ENCODE results near the gene CHCHD6. TPM values are rescaled to one million over a fixed set of nuclear protein-coding genes. Genes with fewer than 3 reads are reported as not detected.

Gene CHCHD6
- total RNA-seq, 6 experiments from 2014 or later, result 1.7 to 5.3 (median 4.2) TPM

GRCh38 chr3:126665959-126666657 is 37.9 kb upstream of the CHCHD6 start:
- Histone ChIP-seq H3K36me3 (no peaks in the 10 kb centered on the region), H3K27me3 (no peaks in the 10 kb centered on the region), H3K27ac (no peak overlapping the region), H3K9me3 (no peaks in the 10 kb centered on the region), H3K4me1 (no peaks in the 10 kb centered on the region), H3K4me3 (no peak overlapping the region)
- DNase-seq, result no peak
- no peak for ATAC-seq
- intact Hi-C loops (cut with DNase I), result no loop called here
- no peak for TF ChIP-seq POLR2A (IDR thresholded peaks at IDR 0.05)
- TF ChIP-seq, protein P1, sequence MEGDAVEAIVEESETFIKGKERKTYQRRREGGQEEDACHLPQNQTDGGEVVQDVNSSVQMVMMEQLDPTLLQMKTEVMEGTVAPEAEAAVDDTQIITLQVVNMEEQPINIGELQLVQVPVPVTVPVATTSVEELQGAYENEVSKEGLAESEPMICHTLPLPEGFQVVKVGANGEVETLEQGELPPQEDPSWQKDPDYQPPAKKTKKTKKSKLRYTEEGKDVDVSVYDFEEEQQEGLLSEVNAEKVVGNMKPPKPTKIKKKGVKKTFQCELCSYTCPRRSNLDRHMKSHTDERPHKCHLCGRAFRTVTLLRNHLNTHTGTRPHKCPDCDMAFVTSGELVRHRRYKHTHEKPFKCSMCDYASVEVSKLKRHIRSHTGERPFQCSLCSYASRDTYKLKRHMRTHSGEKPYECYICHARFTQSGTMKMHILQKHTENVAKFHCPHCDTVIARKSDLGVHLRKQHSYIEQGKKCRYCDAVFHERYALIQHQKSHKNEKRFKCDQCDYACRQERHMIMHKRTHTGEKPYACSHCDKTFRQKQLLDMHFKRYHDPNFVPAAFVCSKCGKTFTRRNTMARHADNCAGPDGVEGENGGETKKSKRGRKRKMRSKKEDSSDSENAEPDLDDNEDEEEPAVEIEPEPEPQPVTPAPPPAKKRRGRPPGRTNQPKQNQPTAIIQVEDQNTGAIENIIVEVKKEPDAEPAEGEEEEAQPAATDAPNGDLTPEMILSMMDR (IDR thresholded peaks at IDR 0.05), result no peak
- WGBS (ENCODE audit: insufficient coverage, low coverage, low lambda C conversion rate, missing lambda C conversion rate), result 95% methylated on average over 3 of the region's 15 CpGs

- intact Hi-C loops (cut with DNase I), result no loop called here
- H3K9me3 ChIP-seq, result no peaks in the 10 kb centered on the region
- no peaks in the 10 kb centered on the region for H3K27me3 ChIP-seq
- H3K4me3 ChIP-seq, result no peak overlapping the region
- TF ChIP-seq, protein P1 (IDR thresholded peaks at IDR 0.05), result no peak
- no peak for TF ChIP-seq POLR2A (IDR thresholded peaks at IDR 0.05)
- no peaks in the 10 kb centered on the region for H3K4me1 ChIP-seq
- H3K36me3 ChIP-seq, result no peaks in the 10 kb centered on the region
- H3K27ac ChIP-seq, result no peak overlapping the region
- no peak for DNase-seq
- WGBS (ENCODE audit: insufficient coverage, low coverage, low lambda C conversion rate, missing lambda C conversion rate), result 64% methylated on average over 3 of the region's 15 CpGs
- no peak for ATAC-seq
Observed at GRCh38 chr3:126666658-126667528, 37.1 kb upstream of the CHCHD6 start.

DNA sequence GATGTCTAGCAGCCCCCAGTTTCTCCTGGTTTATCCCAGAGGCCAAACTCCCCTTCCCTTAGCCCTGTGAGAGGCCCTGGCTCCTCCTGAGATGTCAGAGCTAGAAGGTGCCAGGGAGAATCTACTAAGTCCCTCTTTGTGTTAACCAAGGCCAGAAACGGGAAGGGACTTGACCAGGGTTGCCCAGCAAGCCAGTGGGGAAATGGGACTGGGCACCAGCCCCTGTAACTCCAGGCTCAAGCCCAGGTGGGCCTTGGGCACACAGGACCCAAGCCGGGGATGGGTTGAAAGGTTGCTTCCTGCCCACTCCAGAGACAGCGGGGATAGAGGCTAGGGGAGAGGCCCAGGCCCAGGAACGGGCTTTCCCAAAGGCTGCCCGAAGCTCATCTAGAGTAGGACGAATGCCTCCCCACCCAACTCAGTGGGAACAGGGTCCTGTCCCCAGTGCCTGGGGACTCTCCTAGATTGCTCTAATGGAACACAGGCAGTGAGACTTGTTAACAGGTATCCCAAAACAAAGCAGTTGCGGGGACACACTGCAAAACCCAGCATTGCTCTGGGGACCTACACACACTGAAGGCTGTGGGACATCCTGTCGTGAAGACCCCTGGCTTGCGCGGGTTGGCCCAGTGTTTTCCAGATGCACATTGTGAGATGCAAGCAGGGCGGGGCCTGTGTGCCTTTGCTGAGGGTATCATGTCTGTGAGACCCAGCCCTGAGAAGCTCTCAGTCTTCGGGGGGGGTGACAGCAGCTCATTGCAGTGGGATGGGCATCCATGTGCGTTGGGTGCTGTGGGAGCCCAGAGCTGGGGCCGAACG is 36.2 kb upstream of the CHCHD6 start:
- Histone ChIP-seq H3K4me3 (no peak overlapping the region), H3K27ac (no peak overlapping the region), H3K4me1 (no peaks in the 10 kb centered on the region), H3K27me3 (no peaks in the 10 kb centered on the region), H3K36me3 (no peaks in the 10 kb centered on the region), H3K9me3 (no peaks in the 10 kb centered on the region)
- DNase-seq (no peak), ATAC-seq (no peak)
- intact Hi-C loops (cut with DNase I), result no loop called here
- TF ChIP-seq, protein P1 (IDR thresholded peaks at IDR 0.05), result no peak
- TF ChIP-seq POLR2A (IDR thresholded peaks at IDR 0.05), result no peak
- WGBS (ENCODE audit: insufficient coverage, low coverage, low lambda C conversion rate, missing lambda C conversion rate), result 79% methylated on average over 5 of the region's 15 CpGs

- no peaks in the 10 kb centered on the region for H3K27me3 ChIP-seq
- intact Hi-C loops (cut with DNase I), result no loop called here
- TF ChIP-seq, protein P1 (IDR thresholded peaks at IDR 0.05), result no peak
- TF ChIP-seq POLR2A (IDR thresholded peaks at IDR 0.05), result no peak
- H3K27ac ChIP-seq, result no peak overlapping the region
- WGBS (ENCODE audit: insufficient coverage, low coverage, low lambda C conversion rate, missing lambda C conversion rate), result 100% methylated on average over 1 of the region's 13 CpGs
- ATAC-seq (no peak), DNase-seq (no peak)
- no peak overlapping the region for H3K4me3 ChIP-seq
- H3K4me1 ChIP-seq, result no peaks in the 10 kb centered on the region
- no peaks in the 10 kb centered on the region for H3K36me3 ChIP-seq
- H3K9me3 ChIP-seq, result no peaks in the 10 kb centered on the region
Observed at GRCh38 chr3:126668450-126669401, 35.3 kb upstream of the CHCHD6 start.

Data from right lobe of liver (tissue), 6 donors.